Omental fat pad (tissue), 4 donors: ENCODE measurements around the gene COMTD1. TPM values are rescaled to one million over a fixed set of nuclear protein-coding genes. Genes with fewer than 3 reads are reported as not detected.
"Not testable (repeated sequence)": the region's sequence is repeated elsewhere in the genome, so short reads cannot be mapped to it uniquely, and the experiment has no call there.

Experiments used
- ATAC-seq: fragments of 150-250 bp; one replicate; pipeline ENCODE4 v1.9.1; 2016; ENCODE audit warnings: mild to moderate bottlenecking, moderate library complexity; ENCODE audit not compliant: low FRiP score
- DNase-seq: peaks from one replicate; pipeline ENCODE4 v3.0.0-alpha.2; 2019; ENCODE audit warnings: low spot score
- CTCF ChIP-seq, 3 donors: fragments of 450-650 bp; IDR thresholded peaks; one replicate each; pipeline ENCODE4 v1.5.1; 2016 to 2017; ENCODE audit warnings: antibody characterized with exemption in 3 of 3, mild to moderate bottlenecking in 3 of 3, moderate library complexity in 2 of 3
- total RNA-seq, 4 donors: library from RNA; depleted of rRNA; stranded (reverse); fragments of >200 nt; gene quantifications; one replicate each; pipeline ENCODE4 v1.1.0, GENCODE V29; 2016

COMTD1 gene
- total RNA-seq, 4 donors from 2014 or later = 16.1 to 30.6 (median 24.3) TPM

- no peak for TF ChIP-seq CTCF (IDR thresholded peaks at IDR 0.05)
- no peak for DNase-seq
- peak; percentile 77 for ATAC-seq
These were observed 33.3 kb downstream of the COMTD1 start for GRCh38 chr10:75202321-75203045.

- DNase-seq (no peak), ATAC-seq (no peak)
- TF ChIP-seq CTCF (IDR thresholded peaks at IDR 0.05) = no peak
These were observed 33.9 kb downstream of the COMTD1 start for GRCh38 chr10:75201793-75202307.

- DNase-seq, ATAC-seq: not testable (repeated sequence)
These were observed 35.8 kb downstream of the COMTD1 start for GRCh38 chr10:75199949-75200348.

- DNase-seq (no peak), ATAC-seq (no peak)
- no peak for TF ChIP-seq CTCF (IDR thresholded peaks at IDR 0.05)
These were observed 37.9 kb downstream of the COMTD1 start for GRCh38 chr10:75197906-75198305.

- ATAC-seq (no peak), DNase-seq (no peak)
- TF ChIP-seq CTCF (IDR thresholded peaks at IDR 0.05) = no peak
These were observed 38.7 kb downstream of the COMTD1 start for GRCh38 chr10:75197066-75197465.

GRCh38 chr10:75195035-75195763 is 40.6 kb downstream of the COMTD1 start:
- no peak for ATAC-seq
- DNase-seq = no peak
- TF ChIP-seq CTCF (IDR thresholded peaks at IDR 0.05) = no peak

GRCh38 chr10:75194625-75195024 is 41.1 kb downstream of the COMTD1 start:
- not testable (repeated sequence) for ATAC-seq, DNase-seq
